ENCODE results near the gene NBDY.
"Not testable (repeated sequence)": the region's sequence is repeated elsewhere in the genome, so short reads cannot be mapped to it uniquely, and the experiment has no call there.

The NBDY gene

GRCh38 chrX:56803850-56804681, 75.0 kb downstream of the NBDY start:
- DNase-seq (ENCODE audit: low spot score): peak; percentile 2
- in situ Hi-C loops (cut with MboI; ENCODE audit: low sequenced_read_pairs, unreplicated experiment): no loop called here
- TF ChIP-seq, protein P1, sequence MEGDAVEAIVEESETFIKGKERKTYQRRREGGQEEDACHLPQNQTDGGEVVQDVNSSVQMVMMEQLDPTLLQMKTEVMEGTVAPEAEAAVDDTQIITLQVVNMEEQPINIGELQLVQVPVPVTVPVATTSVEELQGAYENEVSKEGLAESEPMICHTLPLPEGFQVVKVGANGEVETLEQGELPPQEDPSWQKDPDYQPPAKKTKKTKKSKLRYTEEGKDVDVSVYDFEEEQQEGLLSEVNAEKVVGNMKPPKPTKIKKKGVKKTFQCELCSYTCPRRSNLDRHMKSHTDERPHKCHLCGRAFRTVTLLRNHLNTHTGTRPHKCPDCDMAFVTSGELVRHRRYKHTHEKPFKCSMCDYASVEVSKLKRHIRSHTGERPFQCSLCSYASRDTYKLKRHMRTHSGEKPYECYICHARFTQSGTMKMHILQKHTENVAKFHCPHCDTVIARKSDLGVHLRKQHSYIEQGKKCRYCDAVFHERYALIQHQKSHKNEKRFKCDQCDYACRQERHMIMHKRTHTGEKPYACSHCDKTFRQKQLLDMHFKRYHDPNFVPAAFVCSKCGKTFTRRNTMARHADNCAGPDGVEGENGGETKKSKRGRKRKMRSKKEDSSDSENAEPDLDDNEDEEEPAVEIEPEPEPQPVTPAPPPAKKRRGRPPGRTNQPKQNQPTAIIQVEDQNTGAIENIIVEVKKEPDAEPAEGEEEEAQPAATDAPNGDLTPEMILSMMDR (IDR thresholded peaks at IDR 0.05; ENCODE audit: borderline replicate concordance, control extremely low read depth, extremely low read depth, insufficient read depth, missing control alignments): no peak

DNA sequence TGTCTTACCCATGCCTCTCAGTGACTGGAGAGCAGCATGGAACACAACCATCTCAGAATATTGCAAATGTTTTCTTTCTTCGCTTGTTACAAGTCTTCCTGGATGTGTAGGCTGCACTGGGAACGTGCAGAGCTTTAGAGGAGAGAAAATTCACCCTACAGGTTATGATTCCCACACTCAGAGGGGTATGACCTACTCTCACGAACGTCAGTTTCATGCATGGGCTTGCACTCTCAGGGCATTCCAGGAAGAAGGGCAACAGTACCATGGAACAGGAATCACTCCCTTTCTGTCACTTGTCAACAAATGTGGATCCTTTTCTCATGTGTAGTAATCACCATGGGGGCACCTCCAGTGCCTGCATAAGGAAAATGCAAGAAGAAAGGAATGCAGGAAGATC, 75.8 kb downstream of the NBDY start:
- in situ Hi-C loops (cut with MboI; ENCODE audit: low sequenced_read_pairs, unreplicated experiment): no loop called here
- TF ChIP-seq, protein P1 (IDR thresholded peaks at IDR 0.05; ENCODE audit: borderline replicate concordance, control extremely low read depth, extremely low read depth, insufficient read depth, missing control alignments): no peak
- DNase-seq (ENCODE audit: low spot score): peak; percentile 1

GRCh38 chrX:56805399-56805798, 76.4 kb downstream of the NBDY start:
- TF ChIP-seq, protein P1 (IDR thresholded peaks at IDR 0.05; ENCODE audit: borderline replicate concordance, control extremely low read depth, extremely low read depth, insufficient read depth, missing control alignments): no peak
- in situ Hi-C loops (cut with MboI; ENCODE audit: low sequenced_read_pairs, unreplicated experiment): no loop called here
- DNase-seq (ENCODE audit: low spot score): no peak

GRCh38 chrX:56806176-56806575, 77.1 kb downstream of the NBDY start:
- DNase-seq (ENCODE audit: low spot score); in situ Hi-C loops (cut with MboI; ENCODE audit: low sequenced_read_pairs, unreplicated experiment): not testable (repeated sequence)

- in situ Hi-C loops (cut with MboI; ENCODE audit: low sequenced_read_pairs, unreplicated experiment): no loop called here
- TF ChIP-seq, protein P1 (IDR thresholded peaks at IDR 0.05; ENCODE audit: borderline replicate concordance, control extremely low read depth, extremely low read depth, insufficient read depth, missing control alignments): no peak
- no peak for DNase-seq (ENCODE audit: low spot score)
Observed at GRCh38 chrX:56811599-56811998, 82.6 kb downstream of the NBDY start.

DNA sequence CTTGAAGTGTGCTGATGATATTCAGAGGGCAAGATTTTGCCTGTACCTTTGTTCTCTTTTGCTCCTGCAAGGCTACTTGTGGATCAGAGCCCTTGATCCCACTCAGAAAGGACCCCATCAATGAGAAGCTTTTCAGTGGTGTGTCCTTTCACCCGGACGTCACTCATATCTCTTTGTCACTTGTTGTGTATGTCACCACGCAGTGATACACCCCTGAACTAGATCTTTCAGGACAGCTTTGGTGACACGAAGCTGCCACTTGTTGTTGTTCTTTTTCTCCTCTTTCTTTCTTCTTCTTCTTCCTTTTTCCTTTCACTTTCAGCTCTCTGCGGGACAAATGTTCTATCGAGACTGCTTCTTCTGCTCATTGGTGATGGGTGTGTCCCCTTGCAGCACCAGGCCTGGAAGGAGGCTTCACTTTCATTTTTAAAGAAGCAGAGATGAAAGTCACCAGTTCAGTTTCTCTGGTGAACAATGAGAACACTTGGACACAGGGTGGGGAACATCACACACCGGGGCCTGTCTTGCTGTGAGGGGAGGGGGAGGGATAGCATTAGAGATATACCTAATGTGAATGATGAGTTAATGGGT, 83.6 kb downstream of the NBDY start:
- TF ChIP-seq, protein P1 (IDR thresholded peaks at IDR 0.05; ENCODE audit: borderline replicate concordance, control extremely low read depth, extremely low read depth, insufficient read depth, missing control alignments): no peak
- in situ Hi-C loops (cut with MboI; ENCODE audit: low sequenced_read_pairs, unreplicated experiment): no loop called here
- DNase-seq (ENCODE audit: low spot score): peak; percentile 43

- in situ Hi-C loops (cut with MboI; ENCODE audit: low sequenced_read_pairs, unreplicated experiment): no loop called here
- DNase-seq (ENCODE audit: low spot score): peak; percentile 4
- TF ChIP-seq, protein P1 (IDR thresholded peaks at IDR 0.05; ENCODE audit: borderline replicate concordance, control extremely low read depth, extremely low read depth, insufficient read depth, missing control alignments): no peak
Observed at GRCh38 chrX:56813318-56813837, 84.3 kb downstream of the NBDY start.
